HG03442 (cell line): ENCODE results near the gene DPH3.
"Not testable (repeated sequence)": the region's sequence is repeated elsewhere in the genome, so short reads cannot be mapped to it uniquely, and the experiment has no call there.

Source experiments
- ATAC-seq: cut with Tn5 transposase; IDR thresholded peaks from one replicate; pipeline ENCODE4 v1.9.1; 2021; ENCODE audit warnings: mild to moderate bottlenecking, moderate library complexity; ENCODE audit not compliant: unreplicated experiment

Gene DPH3

GRCh38 chr3:16264708-16265454, at the start of gene DPH3, which contains the start of gene OXNAD1:
TSS of gene DPH3 (minus strand) at chr3:16264943. CDS start at chr3:16264876, 67 bp downstream.
TSS of gene OXNAD1 (plus strand) at chr3:16265212. CDS start at chr3:16270953, 5,741 bp downstream.
- peak; percentile 98 for ATAC-seq

- no peak for ATAC-seq
Observed at GRCh38 chr3:16313886-16314645, 49.3 kb upstream of the DPH3 start.

- peak; percentile 47 for ATAC-seq
Observed at GRCh38 chr3:16311960-16312451, 47.3 kb upstream of the DPH3 start.

GRCh38 chr3:16310486-16310885, 45.7 kb upstream of the DPH3 start:
- ATAC-seq = not testable (repeated sequence)

GRCh38 chr3:16309558-16309957, 44.8 kb upstream of the DPH3 start:
- peak; percentile 89 for ATAC-seq

GRCh38 chr3:16308727-16309126, 44.0 kb upstream of the DPH3 start:
- ATAC-seq = no peak

GRCh38 chr3:16307832-16308531, 43.2 kb upstream of the DPH3 start:
- ATAC-seq = no peak

- ATAC-seq = no peak
Observed at GRCh38 chr3:16305111-16305541, 40.4 kb upstream of the DPH3 start.

GRCh38 chr3:16304061-16305010, 39.6 kb upstream of the DPH3 start:
- no peak for ATAC-seq

GRCh38 chr3:16303037-16303575, 38.4 kb upstream of the DPH3 start:
- ATAC-seq = no peak

- no peak for ATAC-seq
Observed at GRCh38 chr3:16302082-16302631, 37.4 kb upstream of the DPH3 start.

GRCh38 chr3:16301507-16301906, 36.8 kb upstream of the DPH3 start:
- no peak for ATAC-seq

GRCh38 chr3:16300881-16301359, 36.2 kb upstream of the DPH3 start:
- ATAC-seq = peak; percentile 61

- peak; percentile 61 for ATAC-seq
Observed at GRCh38 chr3:16300307-16300706, 35.6 kb upstream of the DPH3 start.

- ATAC-seq = no peak
Observed at GRCh38 chr3:16299746-16300145, 35.0 kb upstream of the DPH3 start.

GRCh38 chr3:16298891-16299290, 34.1 kb upstream of the DPH3 start:
- ATAC-seq = no peak

GRCh38 chr3:16297997-16298885, 33.5 kb upstream of the DPH3 start:
- ATAC-seq = no peak

GRCh38 chr3:16295298-16295890, 30.7 kb upstream of the DPH3 start:
- ATAC-seq = no peak
